ENCODE results near the gene POLL. TPM values are rescaled to one million over a fixed set of nuclear protein-coding genes. Genes with fewer than 3 reads are reported as not detected.

POLL gene
- total and polyA plus RNA-seq, 9 donors = 11.3 to 32.3 (median 22.7) TPM

DNA sequence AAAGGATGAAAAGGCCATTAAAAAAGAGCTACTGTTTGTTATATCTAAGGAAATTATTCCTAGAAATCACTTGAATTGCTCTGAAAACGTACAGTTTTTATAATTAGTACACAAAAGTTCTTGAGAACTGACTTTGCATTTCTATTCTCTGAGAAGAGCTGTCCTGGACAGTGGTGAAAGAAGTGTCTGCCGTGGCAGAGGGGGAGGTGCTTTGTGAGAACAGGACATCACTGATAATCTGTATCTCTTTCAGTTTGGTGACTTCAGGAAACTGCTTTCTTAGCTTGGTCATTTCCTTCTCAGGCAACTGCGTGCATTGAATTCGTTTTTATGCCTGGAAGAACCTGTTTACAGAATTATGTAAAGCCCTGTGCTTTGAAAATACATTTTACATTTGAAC is 52.1 kb downstream of the POLL start:
- Histone ChIP-seq H3K36me3 (ENCODE audit: control insufficient read depth, insufficient read depth, low read length) (peaks cover 20% of the 10 kb centered on the region), H3K4me1 (ENCODE audit: control insufficient read depth, insufficient read depth, low read length) (no peaks in the 10 kb centered on the region), H3K27ac (ENCODE audit: low read length) (no peak overlapping the region), H3K4me3 (ENCODE audit: low read length) (no peak overlapping the region), H3K9me3 (replicated peaks; ENCODE audit: control insufficient read depth, low read depth, low read length) (no peaks in the 10 kb centered on the region), H3K27me3 (ENCODE audit: control insufficient read depth, insufficient read depth, low read length) (no peaks in the 10 kb centered on the region)
- DNase-seq = no peak
- WGBS (ENCODE audit: insufficient coverage) = no CpG with 5 or more reads among the region's 4 CpGs

DNA sequence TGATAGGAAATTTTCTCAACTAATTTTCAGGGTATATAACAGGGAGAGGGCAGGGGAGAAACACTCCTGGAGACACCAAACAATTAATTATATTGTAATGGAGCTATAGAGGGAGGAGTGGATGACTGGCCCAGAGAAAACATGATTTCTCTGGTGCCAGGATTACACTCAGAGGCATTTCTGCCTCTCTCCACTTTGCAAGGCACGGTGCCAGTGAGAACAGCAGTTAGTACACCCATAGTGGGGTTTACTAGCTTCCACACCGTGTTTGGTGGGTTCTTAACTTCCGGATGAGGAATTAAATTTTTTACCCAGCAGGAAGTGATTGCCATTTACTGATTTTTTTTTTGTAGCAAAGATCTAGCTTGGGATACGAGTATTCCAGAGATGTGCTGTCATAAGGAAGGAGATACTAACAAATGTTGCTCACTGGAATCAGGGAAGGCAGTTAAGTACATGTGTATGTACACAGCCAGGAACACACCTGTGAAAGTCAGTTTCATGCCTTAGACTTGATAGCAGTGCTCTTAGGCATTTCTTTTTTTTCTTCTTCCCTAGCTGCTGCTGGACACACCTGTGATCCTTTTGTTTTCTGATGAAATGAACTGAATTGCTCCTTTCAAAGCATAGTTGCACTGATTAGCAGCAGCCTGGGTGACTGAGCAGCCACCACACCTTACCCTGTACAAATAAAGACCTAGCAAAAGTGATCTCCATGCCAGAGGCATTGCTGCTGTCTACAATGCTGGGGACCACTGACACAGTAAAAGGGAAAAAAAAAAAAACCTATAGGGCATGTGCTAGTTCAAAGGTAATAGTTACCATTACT is 58.1 kb downstream of the POLL start:
- 80% methylated on average over 2 of the region's 4 CpGs for WGBS (ENCODE audit: insufficient coverage)
- H3K4me3 ChIP-seq (ENCODE audit: low read length) = no peak overlapping the region
- peaks cover 16% of the 10 kb centered on the region for H3K36me3 ChIP-seq (ENCODE audit: control insufficient read depth, insufficient read depth, low read length)
- no peaks in the 10 kb centered on the region for H3K27me3 ChIP-seq (ENCODE audit: control insufficient read depth, insufficient read depth, low read length)
- DNase-seq = no peak
- no peak overlapping the region for H3K27ac ChIP-seq (ENCODE audit: low read length)
- H3K4me1 ChIP-seq (ENCODE audit: control insufficient read depth, insufficient read depth, low read length) = no peaks in the 10 kb centered on the region
- no peaks in the 10 kb centered on the region for H3K9me3 ChIP-seq (replicated peaks; ENCODE audit: control insufficient read depth, low read depth, low read length)

DNA sequence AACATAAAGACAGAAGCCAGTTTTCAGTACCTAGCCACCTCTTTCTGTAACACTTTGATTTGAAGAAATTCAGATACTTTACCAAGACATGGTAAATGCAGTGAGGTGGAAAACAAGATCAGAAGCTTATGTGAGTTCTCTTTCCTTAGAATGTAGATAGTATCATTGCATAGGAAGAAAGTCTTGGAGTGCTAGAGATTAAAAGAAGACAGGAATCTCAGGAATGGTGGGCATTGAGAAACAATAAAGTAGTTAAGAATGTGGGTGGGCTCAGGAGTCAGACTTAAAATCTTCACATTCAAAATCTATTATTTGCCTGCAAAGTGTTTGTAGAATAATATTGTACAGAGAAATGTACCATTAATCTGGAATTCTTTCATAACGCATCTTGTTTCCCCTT is 58.9 kb downstream of the POLL start:
- Histone ChIP-seq H3K4me3 (ENCODE audit: low read length) (no peak overlapping the region), H3K27me3 (ENCODE audit: control insufficient read depth, insufficient read depth, low read length) (no peaks in the 10 kb centered on the region), H3K36me3 (ENCODE audit: control insufficient read depth, insufficient read depth, low read length) (peaks cover 12% of the 10 kb centered on the region), H3K4me1 (ENCODE audit: control insufficient read depth, insufficient read depth, low read length) (no peaks in the 10 kb centered on the region), H3K9me3 (replicated peaks; ENCODE audit: control insufficient read depth, low read depth, low read length) (no peaks in the 10 kb centered on the region), H3K27ac (ENCODE audit: low read length) (no peak overlapping the region)
- no peak for DNase-seq
- WGBS (ENCODE audit: insufficient coverage) = no CpG with 5 or more reads among the region's 1 CpG

Other genes with a start within 250 kb of the POLL start
- 14.3 TPM for gene BTRC, start 234.1 kb downstream of the POLL start, total RNA-seq
- 10 to 100 TPM; 21.6 to 27.4 (median 23.8) TPM for gene BTRC, start 234.1 kb downstream of the POLL start, polyA plus RNA-seq (ENCODE audit: insufficient read depth in 1 of 8, insufficient read length in 8 of 8, low replicate concordance in 1 of 8)
- gene DPCD, start 64 bp upstream of the POLL start, total RNA-seq = 23.8 TPM
- 10 to 100 TPM; 15.4 to 20.4 (median 17.7) TPM for gene DPCD, start 64 bp upstream of the POLL start, polyA plus RNA-seq (ENCODE audit: insufficient read depth in 1 of 8, insufficient read length in 8 of 8, low replicate concordance in 1 of 8)
- 38.0 TPM for gene FBXW4, start 106.9 kb upstream of the POLL start, total RNA-seq
- gene FBXW4, start 106.9 kb upstream of the POLL start, polyA plus RNA-seq (ENCODE audit: insufficient read depth in 1 of 8, insufficient read length in 8 of 8, low replicate concordance in 1 of 8) = 10 to 100 TPM; 39.2 to 51.5 (median 45.0) TPM
- gene FGF8, start 187.9 kb upstream of the POLL start, total RNA-seq = 0.53 TPM
- gene FGF8, start 187.9 kb upstream of the POLL start, polyA plus RNA-seq (ENCODE audit: insufficient read depth in 1 of 8, insufficient read length in 8 of 8, low replicate concordance in 1 of 8) = 1 to 10 TPM in 3 of 8 donors, under 1 TPM in 4, not detected in 1; 0.18 to 1.9 (median 0.45) TPM
- 72.7 TPM for gene NPM3, start 195.2 kb upstream of the POLL start, total RNA-seq
- 10 to 100 TPM; 54.1 to 80.9 (median 73.3) TPM for gene NPM3, start 195.2 kb upstream of the POLL start, polyA plus RNA-seq (ENCODE audit: insufficient read depth in 1 of 8, insufficient read length in 8 of 8, low replicate concordance in 1 of 8)
- 105 TPM for gene OGA, start 230.2 kb upstream of the POLL start, total RNA-seq
- 100 to 1,000 TPM in 1 of 8 donors, 10 to 100 TPM in 7; 73.2 to 127 (median 88.6) TPM for gene OGA, start 230.2 kb upstream of the POLL start, polyA plus RNA-seq (ENCODE audit: insufficient read depth in 1 of 8, insufficient read length in 8 of 8, low replicate concordance in 1 of 8)

Data from muscle of leg (tissue), 11 donors.